ENCODE results near the gene BCAS4. TPM values are rescaled to one million over a fixed set of nuclear protein-coding genes. Genes with fewer than 3 reads are reported as not detected.

BCAS4 gene
- total RNA-seq, 1 donor from 2014 or later = 3.9 TPM

GRCh38 chr20:50815162-50815989 is 20.5 kb downstream of the BCAS4 start:
- intact Hi-C loops (cut with DNase I) = no loop called here
- Histone ChIP-seq H3K4me3 (no peak overlapping the region), H3K36me3 (no peaks in the 10 kb centered on the region), H3K27me3 (ENCODE audit: low read depth) (no peaks in the 10 kb centered on the region), H3K4me1 (peaks cover 13% of the 10 kb centered on the region), H3K27ac (no peak overlapping the region), H3K9me3 (no peaks in the 10 kb centered on the region)
- no peak for TF ChIP-seq CTCF (IDR thresholded peaks at IDR 0.05)
- ATAC-seq (peak; percentile 82 to 83), DNase-seq (peak; percentile 64)

- intact Hi-C loops (cut with DNase I) = no loop called here
- Histone ChIP-seq H3K27me3 (ENCODE audit: low read depth) (no peaks in the 10 kb centered on the region), H3K4me3 (no peak overlapping the region), H3K9me3 (no peaks in the 10 kb centered on the region), H3K27ac (peak overlapping the region; percentile 56), H3K36me3 (no peaks in the 10 kb centered on the region), H3K4me1 (peaks cover 13% of the 10 kb centered on the region)
- TF ChIP-seq CTCF (IDR thresholded peaks at IDR 0.05) = no peak
- ATAC-seq (no peak), DNase-seq (no peak)
Observed at GRCh38 chr20:50817776-50818172, 22.9 kb downstream of the BCAS4 start.

- TF ChIP-seq CTCF (IDR thresholded peaks at IDR 0.05) = no peak
Observed at GRCh38 chr20:50819349-50819748, 24.5 kb downstream of the BCAS4 start.

GRCh38 chr20:50820515-50821256 is 25.8 kb downstream of the BCAS4 start:
- DNase-seq = no peak
- Histone ChIP-seq H3K4me3 (no peak overlapping the region), H3K27me3 (ENCODE audit: low read depth) (no peaks in the 10 kb centered on the region), H3K4me1 (peaks cover 8% of the 10 kb centered on the region), H3K27ac (no peak overlapping the region), H3K9me3 (no peaks in the 10 kb centered on the region), H3K36me3 (no peaks in the 10 kb centered on the region)
- TF ChIP-seq CTCF (IDR thresholded peaks at IDR 0.05) = no peak
- intact Hi-C loops (cut with DNase I) = no loop called here
- ATAC-seq = no peak

More at GRCh38 chr20:50819349-50819748, 24.5 kb downstream of the BCAS4 start:
- intact Hi-C loops (cut with DNase I) = no loop called here
- DNase-seq = no peak
- no peaks in the 10 kb centered on the region for H3K27me3 ChIP-seq (ENCODE audit: low read depth)
- no peak overlapping the region for H3K27ac ChIP-seq
- H3K4me3 ChIP-seq = no peak overlapping the region
- no peaks in the 10 kb centered on the region for H3K9me3 ChIP-seq
- H3K36me3 ChIP-seq = no peaks in the 10 kb centered on the region
- H3K4me1 ChIP-seq = peaks cover 13% of the 10 kb centered on the region
- no peak for ATAC-seq

- H3K9me3 ChIP-seq = no peaks in the 10 kb centered on the region
- no peaks in the 10 kb centered on the region for H3K36me3 ChIP-seq
- intact Hi-C loops (cut with DNase I) = no loop called here
- no peak overlapping the region for H3K27ac ChIP-seq
- no peaks in the 10 kb centered on the region for H3K27me3 ChIP-seq (ENCODE audit: low read depth)
- TF ChIP-seq CTCF (IDR thresholded peaks at IDR 0.05) = no peak
- no peak for DNase-seq
- H3K4me3 ChIP-seq = no peak overlapping the region
- peaks cover 8% of the 10 kb centered on the region for H3K4me1 ChIP-seq
- no peak for ATAC-seq
Observed at GRCh38 chr20:50821257-50821921, 26.5 kb downstream of the BCAS4 start.

Measured in lower lobe of right lung (tissue), 2 donors.